WTC11 (cell line): Measurements from ENCODE around the gene ELFN1.

Experiments
- CREB1 ChIP-seq: sonication (generic); formaldehyde crosslinking; IDR thresholded peaks from 2 replicates; pipeline ENCODE4 v1.8.0; 2023; ENCODE audit warnings: mild to moderate bottlenecking, missing genetic modification reagents
- CTCF ChIP-seq: fragments of 200-600 bp; IDR thresholded peaks from 2 replicates; pipeline ENCODE4 v1.8.0; 2022; ENCODE audit warnings: antibody characterized with exemption

DNA sequence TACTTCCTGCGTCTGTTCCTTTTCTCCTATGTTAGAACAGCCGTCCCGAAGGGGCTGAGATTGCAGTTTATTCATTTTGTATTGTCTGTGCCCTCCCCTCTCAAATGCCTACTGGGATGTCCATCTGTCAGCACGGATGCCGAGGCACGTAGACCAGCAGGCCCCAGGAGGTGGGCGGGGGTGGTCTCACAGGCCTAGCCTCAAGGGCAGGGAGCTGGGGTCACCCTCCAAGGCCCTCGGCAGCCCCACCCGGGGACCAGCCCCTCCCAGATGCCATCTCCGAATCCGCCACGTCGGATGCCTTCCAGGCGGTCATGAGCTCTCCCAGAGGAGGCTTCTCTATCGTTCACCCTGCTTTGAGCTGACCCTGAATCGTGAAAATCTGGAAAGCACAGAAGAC is 59.7 kb downstream of the ELFN1 start:
- TF ChIP-seq CREB1 (no peak), CTCF (no peak)
